ENCODE measurements around the gene COX7A2L. TPM values are rescaled to one million over a fixed set of nuclear protein-coding genes. Genes with fewer than 3 reads are reported as not detected.
"Not testable (repeated sequence)": the region's sequence is repeated elsewhere in the genome, so short reads cannot be mapped to it uniquely, and the experiment has no call there.

Gene COX7A2L
- total and polyA plus RNA-seq, 9 of the 15 experiments (the other 6 are each of a cell fraction or from before 2014, with no cell fraction given) = 118 to 481 (median 163) TPM

- BruUV-seq (replicated peaks); FAIRE-seq; H3K36me3 ChIP-seq (ENCODE audit: control insufficient read depth, insufficient read depth, low read length); H3K27me3 ChIP-seq (ENCODE audit: control insufficient read depth in 2 of 2, insufficient read depth in 2 of 2, low read length in 2 of 2); H3K4me1 ChIP-seq (replicated peaks in 1 of 2; ENCODE audit: control insufficient read depth in 2 of 2, insufficient read depth in 2 of 2, low read length in 2 of 2); ATAC-seq; H3K4me3 ChIP-seq; CTCF ChIA-PET (ENCODE audit: low intra/inter-chr PET ratio); H3K9ac ChIP-seq (ENCODE audit: insufficient read depth in 1 of 2, low read depth in 2 of 2, low read length in 2 of 2); in situ Hi-C loops (cut with MboI); H3K4me2 ChIP-seq (ENCODE audit: insufficient read depth, low read length); DNase-seq (ENCODE audit: extremely low read depth in 1 of 4, low spot score in 3 of 4); H3K9me1 ChIP-seq (ENCODE audit: control insufficient read depth, insufficient read depth, low read length); H3K79me2 ChIP-seq (ENCODE audit: control insufficient read depth, insufficient read depth, low read length); H3K27ac ChIP-seq (ENCODE audit: extremely low read depth, low read depth, low read length); intact Hi-C loops (cut with micrococcal nuclease); H4K20me1 ChIP-seq (replicated peaks; ENCODE audit: control insufficient read depth, insufficient read depth, low read length); H3K9me3 ChIP-seq (replicated peaks; ENCODE audit: control insufficient read depth, insufficient read depth, low read depth, low read length): not testable (repeated sequence)
- peak overlapping the region; percentile 71 for H2AFZ ChIP-seq (ENCODE audit: low read depth, low read length)
- POLR2A ChIA-PET = interaction anchor here (1.0 kb wide), 1 partner anchor 11 kb away, joined by 3 read pairs; no protein-coding TSS in a partner anchor
- TF ChIP-seq PRDM10 (IDR thresholded peaks at IDR 0.05; ENCODE audit: partially characterized antibody) (peak; percentile 79), POLR2A (conservative IDR thresholded peaks at IDR 0.05) (peak; percentile 42; the same call in 1 of the 2 replicates)
- 22% methylated on average over 7 of the region's 11 CpGs for WGBS (ENCODE audit: insufficient coverage, low coverage, missing lambda C conversion rate)
Measured at GRCh38 chr2:42398052-42398451, 37.0 kb upstream of the COX7A2L start.
